Measurements from ENCODE around the gene GTF2A2. TPM values are rescaled to one million over a fixed set of nuclear protein-coding genes. Genes with fewer than 3 reads are reported as not detected.

GTF2A2 gene
- total RNA-seq, 1 donor from 2014 or later, result 105 TPM

DNA sequence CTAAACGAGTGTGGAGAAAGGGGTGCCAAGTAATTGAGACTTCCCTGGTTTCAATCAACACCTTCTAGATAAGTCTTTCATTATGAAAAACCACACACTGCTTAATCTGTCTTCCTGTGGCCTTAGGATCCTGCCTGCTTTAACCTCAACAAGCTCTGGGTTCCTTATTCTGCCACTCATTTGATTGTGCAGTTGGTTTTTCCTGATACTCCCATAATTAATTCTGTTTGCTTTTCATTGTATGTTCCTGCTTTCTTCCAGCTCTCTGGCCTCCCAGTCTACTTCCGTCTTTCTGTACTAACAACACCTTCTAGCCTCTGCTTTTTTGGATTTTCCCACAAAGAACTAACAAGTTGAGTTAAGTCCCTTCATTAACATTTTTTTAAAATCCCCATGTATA lies 66.0 kb downstream of the GTF2A2 start:
- no peak for DNase-seq
- peaks cover 5% of the 10 kb centered on the region for H3K27me3 Mint-ChIP-seq (ENCODE audit: unreplicated experiment)
- H3K9me3 Mint-ChIP-seq (ENCODE audit: unreplicated experiment), result no peaks in the 10 kb centered on the region
- H3K36me3 Mint-ChIP-seq (ENCODE audit: unreplicated experiment), result no peaks in the 10 kb centered on the region
- TF ChIP-seq, protein P1, sequence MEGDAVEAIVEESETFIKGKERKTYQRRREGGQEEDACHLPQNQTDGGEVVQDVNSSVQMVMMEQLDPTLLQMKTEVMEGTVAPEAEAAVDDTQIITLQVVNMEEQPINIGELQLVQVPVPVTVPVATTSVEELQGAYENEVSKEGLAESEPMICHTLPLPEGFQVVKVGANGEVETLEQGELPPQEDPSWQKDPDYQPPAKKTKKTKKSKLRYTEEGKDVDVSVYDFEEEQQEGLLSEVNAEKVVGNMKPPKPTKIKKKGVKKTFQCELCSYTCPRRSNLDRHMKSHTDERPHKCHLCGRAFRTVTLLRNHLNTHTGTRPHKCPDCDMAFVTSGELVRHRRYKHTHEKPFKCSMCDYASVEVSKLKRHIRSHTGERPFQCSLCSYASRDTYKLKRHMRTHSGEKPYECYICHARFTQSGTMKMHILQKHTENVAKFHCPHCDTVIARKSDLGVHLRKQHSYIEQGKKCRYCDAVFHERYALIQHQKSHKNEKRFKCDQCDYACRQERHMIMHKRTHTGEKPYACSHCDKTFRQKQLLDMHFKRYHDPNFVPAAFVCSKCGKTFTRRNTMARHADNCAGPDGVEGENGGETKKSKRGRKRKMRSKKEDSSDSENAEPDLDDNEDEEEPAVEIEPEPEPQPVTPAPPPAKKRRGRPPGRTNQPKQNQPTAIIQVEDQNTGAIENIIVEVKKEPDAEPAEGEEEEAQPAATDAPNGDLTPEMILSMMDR (IDR thresholded peaks at IDR 0.05; ENCODE audit: partially characterized antibody, unreplicated experiment), result no peak
- no peak overlapping the region for H3K27ac Mint-ChIP-seq (ENCODE audit: unreplicated experiment)
- H3K4me3 Mint-ChIP-seq (ENCODE audit: unreplicated experiment), result no peak overlapping the region
- no peaks in the 10 kb centered on the region for H3K4me1 Mint-ChIP-seq (ENCODE audit: low read depth, unreplicated experiment)

DNA sequence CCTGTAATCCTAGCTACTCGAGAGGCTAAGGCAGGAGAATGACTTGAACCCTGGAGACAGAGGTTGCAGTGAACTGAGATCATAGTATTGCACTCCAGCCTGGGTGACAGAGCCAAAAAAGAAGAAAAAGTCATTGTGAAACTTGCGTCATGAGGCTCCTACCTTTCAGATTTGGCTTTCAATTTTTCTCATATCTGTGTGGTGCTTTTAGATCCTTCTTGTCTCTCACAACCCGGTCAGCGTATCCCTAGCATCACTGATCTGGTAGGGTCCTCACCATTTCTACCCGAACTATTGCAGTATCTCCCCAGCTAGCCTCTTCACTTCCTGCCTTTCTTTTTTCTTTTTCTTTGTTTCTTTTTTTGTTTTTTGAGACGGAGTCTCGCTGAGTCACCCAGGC lies 67.3 kb downstream of the GTF2A2 start:
- H3K36me3 Mint-ChIP-seq (ENCODE audit: unreplicated experiment), result no peaks in the 10 kb centered on the region
- peaks cover 2% of the 10 kb centered on the region for H3K27me3 Mint-ChIP-seq (ENCODE audit: unreplicated experiment)
- H3K4me1 Mint-ChIP-seq (ENCODE audit: low read depth, unreplicated experiment), result no peaks in the 10 kb centered on the region
- no peak overlapping the region for H3K4me3 Mint-ChIP-seq (ENCODE audit: unreplicated experiment)
- H3K27ac Mint-ChIP-seq (ENCODE audit: unreplicated experiment), result no peak overlapping the region
- no peak for DNase-seq
- H3K9me3 Mint-ChIP-seq (ENCODE audit: unreplicated experiment), result no peaks in the 10 kb centered on the region
- TF ChIP-seq, protein P1 (IDR thresholded peaks at IDR 0.05; ENCODE audit: partially characterized antibody, unreplicated experiment), result no peak

Other genes starting within 250 kb of the GTF2A2 start
- not detected for gene FAM81A, start 219.3 kb downstream of the GTF2A2 start, total RNA-seq (ENCODE audit: unreplicated experiment)
- gene GCNT3, start 45.7 kb downstream of the GTF2A2 start, total RNA-seq (ENCODE audit: unreplicated experiment), result not detected
- gene BNIP2, start 31.8 kb upstream of the GTF2A2 start, total RNA-seq (ENCODE audit: unreplicated experiment), result 70.2 TPM

All from glutamatergic neuron (in vitro differentiated cells).